ENCODE results near the gene RPUSD4. TPM values are rescaled to one million over a fixed set of nuclear protein-coding genes. Genes with fewer than 3 reads are reported as not detected.
A peak's percentile ranks its signal among the peaks of the same experiment; 100 is the strongest.

RPUSD4 gene
- total RNA-seq, 1 donor from 2014 or later: 40.0 TPM

- DNase-seq: no peak
- ATAC-seq: no peak
- intact Hi-C loops (cut with micrococcal nuclease): no loop called here
Measured at GRCh38 chr11:126163074-126163700, 48.3 kb downstream of the RPUSD4 start.

GRCh38 chr11:126162306-126163030, 49.0 kb downstream of the RPUSD4 start:
- DNase-seq (no peak), ATAC-seq (no peak)
- intact Hi-C loops (cut with micrococcal nuclease): no loop called here

- ATAC-seq: no peak
- intact Hi-C loops (cut with micrococcal nuclease): no loop called here
- DNase-seq: no peak
Measured at GRCh38 chr11:126161023-126161391, 50.4 kb downstream of the RPUSD4 start.

- DNase-seq (no peak), ATAC-seq (no peak)
- intact Hi-C loops (cut with micrococcal nuclease): no loop called here
Measured at GRCh38 chr11:126160345-126161022, 51.0 kb downstream of the RPUSD4 start.

- ATAC-seq (no peak), DNase-seq (no peak)
- intact Hi-C loops (cut with micrococcal nuclease): no loop called here
Measured at GRCh38 chr11:126159719-126160344, 51.6 kb downstream of the RPUSD4 start.

- peak; percentile 23 for ATAC-seq
- DNase-seq: no peak
- intact Hi-C loops (cut with micrococcal nuclease): no loop called here
Measured at GRCh38 chr11:126158054-126158791, 53.2 kb downstream of the RPUSD4 start.

- ATAC-seq: no peak
Measured at GRCh38 chr11:126157326-126158030, 54.0 kb downstream of the RPUSD4 start.

GRCh38 chr11:126156814-126157213, 54.6 kb downstream of the RPUSD4 start:
- no peak for DNase-seq
- intact Hi-C loops (cut with micrococcal nuclease): no loop called here
- no peak for ATAC-seq

More at GRCh38 chr11:126157326-126158030, 54.0 kb downstream of the RPUSD4 start:
- no peak for DNase-seq
- intact Hi-C loops (cut with micrococcal nuclease): no loop called here

GRCh38 chr11:126155402-126156187, 55.9 kb downstream of the RPUSD4 start:
- no peak for DNase-seq
- ATAC-seq: no peak
- intact Hi-C loops (cut with micrococcal nuclease): no loop called here

- DNase-seq (no peak), ATAC-seq (no peak)
- intact Hi-C loops (cut with micrococcal nuclease): no loop called here
Measured at GRCh38 chr11:126154691-126155090, 56.8 kb downstream of the RPUSD4 start.

- ATAC-seq (no peak), DNase-seq (no peak)
- intact Hi-C loops (cut with micrococcal nuclease): no loop called here
Measured at GRCh38 chr11:126153972-126154371, 57.5 kb downstream of the RPUSD4 start.

- DNase-seq (no peak), ATAC-seq (no peak)
- intact Hi-C loops (cut with micrococcal nuclease): no loop called here
Measured at GRCh38 chr11:126153006-126153405, 58.4 kb downstream of the RPUSD4 start.

- intact Hi-C loops (cut with micrococcal nuclease): no loop called here
- DNase-seq (no peak), ATAC-seq (no peak)
Measured at GRCh38 chr11:126152586-126152985, 58.9 kb downstream of the RPUSD4 start.

- ATAC-seq (no peak), DNase-seq (no peak)
- intact Hi-C loops (cut with micrococcal nuclease): no loop called here
Measured at GRCh38 chr11:126152152-126152551, 59.3 kb downstream of the RPUSD4 start.
